GM19043 (cell line): ENCODE results near the gene BTBD2.

Experiments
- ATAC-seq: cut with Tn5 transposase; IDR thresholded peaks from one replicate; pipeline ENCODE4 v1.9.1; 2021; ENCODE audit warnings: low read depth; ENCODE audit not compliant: unreplicated experiment

Gene BTBD2

GRCh38 chr19:1944916-1945561, 70.5 kb downstream of the BTBD2 start:
- no peak for ATAC-seq

GRCh38 chr19:1944088-1944915, 71.2 kb downstream of the BTBD2 start:
- ATAC-seq: no peak

- no peak for ATAC-seq
Measured at GRCh38 chr19:1943661-1944087, 71.8 kb downstream of the BTBD2 start.

GRCh38 chr19:1942934-1943555, 72.5 kb downstream of the BTBD2 start:
- ATAC-seq: no peak

- no peak for ATAC-seq
Measured at GRCh38 chr19:1942078-1942933, 73.2 kb downstream of the BTBD2 start.

- ATAC-seq: no peak
Measured at GRCh38 chr19:1941146-1942077, 74.1 kb downstream of the BTBD2 start, which contains the start of gene CSNK1G2. TSS of gene CSNK1G2 (plus strand) at chr19:1941172. CDS start at chr19:1969773, 28,601 bp downstream.

- no peak for ATAC-seq
Measured at GRCh38 chr19:1938071-1938470, 77.4 kb downstream of the BTBD2 start.

GRCh38 chr19:1936916-1937610, 78.5 kb downstream of the BTBD2 start:
- no peak for ATAC-seq

- ATAC-seq: no peak
Measured at GRCh38 chr19:1936430-1936829, 79.1 kb downstream of the BTBD2 start.

- ATAC-seq: no peak
Measured at GRCh38 chr19:1935484-1936208, 79.9 kb downstream of the BTBD2 start.
